Measurements from ENCODE around the gene ATP2C1.

DNA sequence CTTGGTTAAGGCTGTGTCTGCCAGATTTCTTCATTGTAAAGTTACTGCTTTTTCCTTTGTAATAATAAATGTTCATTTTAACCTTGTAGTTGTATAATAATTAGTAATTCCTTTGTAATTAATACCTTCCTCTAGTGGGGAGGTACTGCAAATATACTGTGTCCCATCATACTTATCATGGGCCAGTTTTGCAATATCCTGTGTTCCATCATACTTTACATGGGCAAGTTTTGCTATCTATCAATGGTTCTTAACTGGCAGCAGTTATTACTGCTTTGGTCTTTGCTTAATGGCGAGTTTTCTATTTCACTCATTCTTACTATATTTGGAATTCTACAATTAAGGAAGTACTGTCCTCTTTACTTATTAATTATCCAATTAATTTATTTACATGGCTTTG lies 10.6 kb downstream of the ATP2C1 start:
- TF ChIP-seq, protein P1, sequence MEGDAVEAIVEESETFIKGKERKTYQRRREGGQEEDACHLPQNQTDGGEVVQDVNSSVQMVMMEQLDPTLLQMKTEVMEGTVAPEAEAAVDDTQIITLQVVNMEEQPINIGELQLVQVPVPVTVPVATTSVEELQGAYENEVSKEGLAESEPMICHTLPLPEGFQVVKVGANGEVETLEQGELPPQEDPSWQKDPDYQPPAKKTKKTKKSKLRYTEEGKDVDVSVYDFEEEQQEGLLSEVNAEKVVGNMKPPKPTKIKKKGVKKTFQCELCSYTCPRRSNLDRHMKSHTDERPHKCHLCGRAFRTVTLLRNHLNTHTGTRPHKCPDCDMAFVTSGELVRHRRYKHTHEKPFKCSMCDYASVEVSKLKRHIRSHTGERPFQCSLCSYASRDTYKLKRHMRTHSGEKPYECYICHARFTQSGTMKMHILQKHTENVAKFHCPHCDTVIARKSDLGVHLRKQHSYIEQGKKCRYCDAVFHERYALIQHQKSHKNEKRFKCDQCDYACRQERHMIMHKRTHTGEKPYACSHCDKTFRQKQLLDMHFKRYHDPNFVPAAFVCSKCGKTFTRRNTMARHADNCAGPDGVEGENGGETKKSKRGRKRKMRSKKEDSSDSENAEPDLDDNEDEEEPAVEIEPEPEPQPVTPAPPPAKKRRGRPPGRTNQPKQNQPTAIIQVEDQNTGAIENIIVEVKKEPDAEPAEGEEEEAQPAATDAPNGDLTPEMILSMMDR (IDR thresholded peaks at IDR 0.05): no peak
- TF ChIP-seq EZH2 (IDR thresholded peaks at IDR 0.05; ENCODE audit: borderline replicate concordance, insufficient read depth, low read depth, low read length, poor library complexity, severe bottlenecking): no peak

Data from B cell (primary cell).